Iris pigment epithelial cell (primary cell): ENCODE results near the gene HMG20A.

Experiments used
- DNase-seq: peaks from one replicate; pipeline ENCODE4 v3.0.0-alpha.2; 2011; ENCODE audit warnings: low read depth

HMG20A gene

GRCh38 chr15:77521206-77521605 is 100.5 kb downstream of the HMG20A start:
- DNase-seq: no peak

DNA sequence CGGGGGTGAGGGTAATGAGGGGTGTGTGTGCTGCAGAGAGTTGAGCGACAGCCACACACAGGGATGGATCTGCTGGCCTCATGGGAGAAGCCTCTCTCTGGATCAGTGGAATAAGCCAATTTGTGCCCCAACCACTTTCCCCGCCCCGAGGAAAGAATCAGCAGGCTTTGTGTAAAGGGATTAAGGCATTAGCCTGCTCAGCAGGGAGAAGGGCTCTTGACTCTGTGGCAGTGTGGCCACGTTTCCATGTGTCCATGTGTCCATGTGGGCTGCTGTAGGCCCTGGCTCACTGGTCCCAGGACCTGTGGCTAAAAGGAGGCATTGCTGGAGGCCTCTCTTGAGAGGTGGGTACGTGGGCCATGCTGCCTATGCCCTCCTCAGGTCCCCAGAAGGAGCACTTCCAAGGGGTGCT is 104.7 kb downstream of the HMG20A start:
- no peak for DNase-seq

GRCh38 chr15:77525907-77526594 is 105.4 kb downstream of the HMG20A start:
- DNase-seq: no peak

DNA sequence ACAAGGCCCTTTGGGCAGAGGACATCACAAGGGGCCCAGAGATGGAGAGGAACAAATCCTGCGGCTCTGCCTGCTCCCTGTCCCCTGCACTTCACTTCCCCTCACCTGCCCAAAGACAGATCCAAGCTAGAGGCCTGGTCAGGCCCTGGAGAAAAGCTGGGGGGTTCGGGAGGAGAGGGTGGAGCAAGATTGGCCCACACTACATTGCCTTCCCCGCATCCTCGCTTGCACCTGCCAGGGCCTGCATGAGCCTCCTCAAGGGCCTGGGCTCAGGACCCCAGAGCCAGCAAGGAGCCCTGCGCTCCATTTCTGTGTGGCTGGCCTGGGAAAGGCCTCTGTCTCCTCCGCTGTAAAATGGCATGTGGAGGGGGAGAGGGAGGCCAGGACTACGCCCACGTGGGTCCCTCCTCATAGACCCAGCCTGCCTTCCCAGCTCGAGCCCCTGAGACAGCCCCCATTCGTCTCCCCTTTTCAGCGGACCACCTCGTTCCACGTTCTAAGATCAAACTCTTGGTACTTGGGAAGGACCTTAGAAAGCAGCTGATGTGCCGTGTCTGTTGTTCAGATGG is 106.0 kb downstream of the HMG20A start:
- no peak for DNase-seq

DNA sequence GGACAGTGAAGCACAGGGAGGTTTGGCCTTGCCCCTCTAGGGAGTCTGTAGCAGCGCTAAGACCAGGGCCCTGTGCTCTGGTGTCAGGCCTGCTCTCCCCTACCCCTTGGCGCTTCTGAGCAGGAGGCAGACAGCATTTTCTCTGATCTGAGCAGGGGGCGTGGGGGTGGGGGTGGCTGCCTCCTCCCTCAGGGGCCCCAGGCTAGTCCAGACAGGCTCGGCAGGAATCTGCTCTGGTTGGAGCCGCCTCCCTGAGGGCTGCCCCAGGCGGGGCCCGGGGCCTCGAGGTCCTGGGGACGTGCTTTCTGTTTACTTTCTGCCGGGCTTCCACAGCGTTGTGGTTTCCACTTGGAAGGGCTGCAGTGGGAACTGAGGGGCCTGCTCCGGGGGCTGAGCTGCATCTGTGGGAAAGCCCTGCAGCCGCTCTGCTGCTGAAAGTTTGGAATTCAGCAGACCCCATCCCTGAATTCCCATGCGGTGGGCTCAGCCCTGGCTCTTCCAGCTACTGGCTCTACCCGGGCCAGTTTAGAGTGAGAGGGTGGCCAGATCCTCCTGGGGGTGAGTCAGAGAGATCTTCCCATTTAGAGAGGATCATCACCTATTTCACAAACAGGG is 106.6 kb downstream of the HMG20A start:
- DNase-seq: peak; percentile 76

DNA sequence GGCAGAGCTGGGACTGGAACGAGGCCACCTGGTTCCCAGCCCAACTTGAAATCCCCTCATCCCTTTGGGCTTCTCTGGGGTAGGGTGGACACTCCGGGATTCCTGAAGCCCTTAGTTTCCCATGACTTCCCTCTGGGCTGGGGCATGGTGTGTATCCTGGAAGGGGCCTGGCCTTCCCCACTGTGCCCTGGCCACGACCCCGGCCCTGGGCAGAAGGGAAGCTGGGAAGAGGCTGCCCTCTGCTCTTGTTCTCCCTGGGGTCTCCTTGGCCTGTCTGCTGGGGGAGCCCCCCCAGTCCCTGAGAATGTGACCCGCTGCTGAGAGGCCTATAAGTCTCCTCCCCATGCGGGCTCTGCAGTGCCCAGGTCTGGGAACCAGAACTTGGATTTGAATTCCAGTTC is 107.1 kb downstream of the HMG20A start:
- no peak for DNase-seq

- DNase-seq: no peak
Measured at GRCh38 chr15:77528290-77528967, 107.7 kb downstream of the HMG20A start.

DNA sequence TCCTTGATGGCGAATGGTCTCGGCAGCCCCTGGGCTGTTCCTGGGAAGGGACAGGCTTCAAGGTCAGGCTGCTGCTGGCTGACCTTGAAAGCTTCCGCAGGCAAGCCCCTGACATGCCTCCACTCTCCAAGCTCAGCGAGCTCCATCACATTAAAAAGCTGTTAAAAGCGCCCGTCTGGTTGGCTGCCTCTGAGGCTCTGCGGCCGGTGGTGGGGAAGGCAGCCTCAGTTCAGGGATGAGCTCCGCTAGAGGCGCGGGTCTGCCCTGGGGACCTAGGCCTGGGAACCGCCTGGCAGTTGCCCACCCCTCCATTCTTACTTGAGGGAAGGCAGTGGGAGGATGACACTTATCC is 108.3 kb downstream of the HMG20A start:
- DNase-seq: no peak

DNA sequence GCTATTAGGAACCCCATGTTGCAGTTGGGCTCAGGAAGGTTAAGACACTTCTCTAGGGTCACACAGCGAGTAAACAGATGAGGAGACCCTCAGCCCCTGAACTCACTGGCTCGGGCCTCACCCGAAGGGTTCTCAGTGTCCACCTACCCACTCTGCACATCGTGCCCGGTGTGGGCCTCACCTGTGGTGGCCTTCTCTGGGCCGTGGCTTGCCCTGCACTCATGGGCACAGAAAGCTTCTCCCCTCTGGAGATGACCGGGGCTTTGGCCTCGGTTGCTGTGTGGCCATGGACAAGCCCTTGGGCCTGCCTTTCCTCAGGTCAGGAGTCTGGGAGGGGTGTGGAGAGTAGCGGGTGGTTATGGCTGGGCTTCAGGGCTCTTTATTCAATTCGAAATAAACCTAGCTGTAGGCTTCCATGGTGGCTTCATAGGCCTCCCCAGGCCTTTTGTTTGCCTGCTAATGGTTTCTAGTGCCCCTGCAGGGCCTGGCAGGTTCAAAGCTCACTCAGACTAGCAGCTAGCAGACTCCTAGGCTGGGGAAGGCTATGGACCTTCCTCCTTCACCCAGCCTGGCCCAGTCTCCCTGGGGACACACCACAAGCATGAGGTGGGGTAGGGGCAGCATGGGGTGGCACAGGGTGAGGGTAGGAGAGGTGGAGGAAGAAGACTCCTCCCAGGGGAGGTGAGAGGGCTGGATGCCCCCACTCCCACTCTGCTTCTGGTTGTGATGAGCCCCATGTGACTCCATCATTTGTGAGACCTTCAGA is 108.9 kb downstream of the HMG20A start:
- DNase-seq: no peak

DNA sequence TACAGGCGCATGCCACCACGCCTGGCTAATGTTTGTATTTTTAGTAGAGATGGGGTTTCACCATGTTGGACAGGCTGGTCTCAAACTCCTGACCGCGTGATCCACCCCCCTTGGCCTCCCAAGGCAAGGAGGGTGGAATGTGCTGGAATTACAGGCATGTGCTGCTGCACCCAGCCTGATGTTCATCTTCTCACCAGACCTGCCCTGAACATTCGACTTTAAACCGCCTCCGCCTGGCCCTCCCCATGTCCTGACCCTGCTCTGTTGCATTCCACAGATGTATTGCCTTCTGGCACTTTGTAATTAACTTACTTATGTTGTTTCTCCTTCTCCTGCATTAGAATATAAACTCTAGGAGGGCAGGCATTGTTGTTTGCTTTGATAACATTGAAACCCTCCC is 109.9 kb downstream of the HMG20A start:
- peak; percentile 29 for DNase-seq

DNA sequence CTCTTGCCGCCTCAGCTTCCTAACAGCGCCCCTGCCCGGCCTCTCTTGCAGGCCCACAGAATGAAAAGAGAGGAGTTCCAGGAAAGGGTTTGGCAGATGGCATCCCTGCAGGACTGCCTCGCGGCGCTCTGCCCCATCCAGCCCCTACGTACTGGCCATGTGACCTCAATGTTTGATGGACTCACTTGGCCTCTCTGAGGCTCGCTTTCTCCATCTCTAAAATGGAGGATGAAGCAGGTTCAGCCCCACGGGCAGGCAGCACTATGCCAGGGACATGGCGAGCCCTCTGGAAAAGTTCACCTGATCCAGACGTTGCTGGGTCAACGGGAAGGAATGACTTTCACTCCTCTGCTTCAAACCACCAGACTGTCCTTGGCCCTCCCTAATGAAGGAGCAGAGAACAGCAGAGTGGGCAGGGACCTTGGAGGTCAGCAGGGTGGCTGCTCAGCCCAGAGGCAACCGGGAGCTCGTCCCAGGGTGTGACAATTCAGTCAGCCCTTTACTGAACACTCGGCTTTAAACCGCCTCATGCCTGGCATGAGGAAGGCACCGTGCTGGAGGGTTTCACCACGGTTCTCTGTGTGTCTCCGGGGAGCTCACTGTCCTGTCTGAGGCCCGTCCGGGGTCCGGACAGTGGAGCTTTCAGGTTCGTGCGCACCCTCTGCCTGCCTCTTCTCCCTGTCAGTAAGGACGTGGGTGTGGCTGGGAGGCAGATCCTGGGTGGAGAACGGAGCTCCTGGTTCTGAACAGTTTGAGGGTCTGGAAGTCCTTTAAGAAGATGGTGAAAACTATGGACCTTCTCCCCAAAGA is 110.7 kb downstream of the HMG20A start:
- DNase-seq: no peak

DNA sequence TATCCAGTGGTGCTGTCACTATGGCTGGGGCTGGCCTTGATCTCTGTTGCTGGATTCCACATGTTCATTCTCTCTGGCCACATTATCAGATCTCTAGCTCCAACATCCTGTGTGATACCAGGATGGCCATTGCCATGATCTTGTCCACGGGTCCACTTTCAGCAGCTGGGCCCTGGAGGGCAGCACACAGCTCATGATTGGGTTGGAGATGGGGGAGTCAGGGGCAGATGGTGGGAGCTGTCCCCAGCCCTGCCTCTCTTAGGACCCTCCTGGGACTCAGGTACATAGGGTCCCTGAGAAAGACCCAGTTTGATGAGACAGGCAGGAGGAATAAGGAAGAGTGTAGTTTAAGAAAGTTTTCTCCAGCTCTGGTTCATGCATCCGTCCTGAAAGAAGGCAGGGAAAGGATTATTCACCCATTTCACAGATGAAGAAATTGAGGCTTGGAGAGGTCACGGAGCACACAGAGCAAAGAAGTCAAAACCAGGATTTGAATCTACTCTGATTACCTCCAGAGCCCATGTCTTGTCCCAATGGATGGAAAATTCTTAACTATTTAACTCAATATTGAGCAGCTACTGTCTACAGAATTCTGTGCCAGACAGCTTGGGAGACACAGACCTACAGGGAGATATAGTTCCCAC is 111.5 kb downstream of the HMG20A start:
- DNase-seq: no peak

GRCh38 chr15:77532846-77533245 is 112.2 kb downstream of the HMG20A start:
- DNase-seq: no peak

GRCh38 chr15:77533578-77534430 is 113.1 kb downstream of the HMG20A start:
- no peak for DNase-seq
